Breast epithelium (tissue), 3 donors: ENCODE results near the gene PUM2.

Source experiments
- CTCF ChIP-seq, 3 donors: fragments of 450-650 bp; IDR thresholded peaks; one replicate each; pipeline ENCODE4 v1.5.1; 2016 to 2017; ENCODE audit warnings: antibody characterized with exemption in 3 of 3, mild to moderate bottlenecking in 3 of 3, moderate library complexity in 3 of 3
- POLR2A ChIP-seq: fragments of 450-650 bp; IDR thresholded peaks from one replicate; pipeline ENCODE4 v1.6.1; 2016; ENCODE audit warnings: antibody characterized with exemption, mild to moderate bottlenecking, moderate library complexity
- POLR2AphosphoS5 ChIP-seq, 3 donors: sonication (generic); formaldehyde crosslinking; IDR thresholded peaks; one replicate each; pipeline ENCODE4 v1.6.1; 2017; ENCODE audit warnings: antibody characterized with exemption in 3 of 3

GRCh38 chr2:20200697-20201555 lies 149.7 kb downstream of the PUM2 start:
- TF ChIP-seq POLR2A (no peak), CTCF (IDR thresholded peaks at IDR 0.05) (no peak), POLR2AphosphoS5 (IDR thresholded peaks at IDR 0.05) (no peak)
